IMR-90 (cell line): Measurements from ENCODE around the gene CYP4B1. TPM values are rescaled to one million over a fixed set of nuclear protein-coding genes. Genes with fewer than 3 reads are reported as not detected.

ENCODE experiments used
- ATAC-seq: fragments of 200-7000 bp; cut with Tn5 transposase; 2 replicates; pipeline ENCODE4 v1.9.1; 2020; ENCODE audit warnings: low read depth, mild to moderate bottlenecking, moderate library complexity
- BruUV-seq: library from RNA; stranded (reverse); fragments of 400-500 nt; replicated peaks from 2 replicates; lab custom pipeline; 2021; lab: Mats Ljungman, UMichigan
- CTCF ChIA-PET: fragments of 300-600 bp; formaldehyde crosslinking; extraction: SDS; loops from one replicate; lab custom pipeline; 2021; ENCODE audit warnings: antibody characterized with exemption; lab: Yijun Ruan, JAX
- POLR2A ChIA-PET: fragments of 300-600 bp; sonication (Branson Sonifier 250); formaldehyde crosslinking; loops from one replicate; lab custom pipeline; 2022; ENCODE audit warnings: antibody characterized with exemption; ENCODE audit not compliant: unreplicated experiment; lab: Charles Lee
- DNase-seq: peaks from one replicate; pipeline ENCODE4 v3.0.0; 2013
- H2AFZ ChIP-seq: replicated peaks from 2 replicates; pipeline ENCODE3; 2013; ENCODE audit warnings: low read length, mild to moderate bottlenecking; ENCODE audit not compliant: poor library complexity
- H2AK5ac ChIP-seq: 2 replicates; pipeline ENCODE4 v1.6.1; 2013; ENCODE audit warnings: low read depth, low read length, inconsistent platforms
- H2AK9ac ChIP-seq: replicated peaks from 2 replicates; pipeline ENCODE3; 2013; ENCODE audit warnings: mild to moderate bottlenecking, low read depth, low read length, moderate library complexity; ENCODE audit not compliant: poor library complexity
- H2BK120ac ChIP-seq: 2 replicates; pipeline ENCODE4 v1.6.1; 2013; ENCODE audit warnings: low read depth, low read length, inconsistent platforms
- H2BK15ac ChIP-seq: 3 replicates; pipeline ENCODE4 v1.6.1; 2013; ENCODE audit warnings: low read depth, low read length, inconsistent platforms
- H2BK20ac ChIP-seq: 2 replicates; pipeline ENCODE4 v1.6.1; 2013; ENCODE audit warnings: low read depth, mild to moderate bottlenecking, inconsistent platforms, low read length, moderate library complexity
- H2BK5ac ChIP-seq: 2 replicates; pipeline ENCODE4 v1.6.1; 2013; ENCODE audit warnings: mild to moderate bottlenecking, low read depth, low read length, inconsistent platforms; ENCODE audit not compliant: poor library complexity, severe bottlenecking
- H3K14ac ChIP-seq: replicated peaks from 2 replicates; pipeline ENCODE4 v1.6.1; 2013; ENCODE audit warnings: low read depth, low read length, inconsistent platforms
- H3K18ac ChIP-seq: 2 replicates; pipeline ENCODE4 v1.6.1; 2013; ENCODE audit warnings: low read depth, low read length, control low read depth
- H3K23ac ChIP-seq: 2 replicates; pipeline ENCODE4 v1.6.1; 2013; ENCODE audit warnings: low read depth, low read length, inconsistent platforms
- H3K27ac ChIP-seq: 2 replicates; pipeline ENCODE4 v1.5.1; 2013; ENCODE audit warnings: mild to moderate bottlenecking, control low read depth, low read length; ENCODE audit not compliant: insufficient read depth
- H3K27me3 ChIP-seq: 2 replicates; pipeline ENCODE4 v1.6.1; 2013; ENCODE audit warnings: low read length; ENCODE audit not compliant: control insufficient read depth, insufficient read depth
- H3K36me3 ChIP-seq: 2 replicates; pipeline ENCODE4 v1.6.1; 2013; ENCODE audit warnings: low read length, mixed read lengths; ENCODE audit not compliant: control insufficient read depth, insufficient read depth
- H3K4ac ChIP-seq: 2 replicates; pipeline ENCODE4 v1.6.1; 2013; ENCODE audit warnings: low read depth, low read length, inconsistent platforms
- H3K4me1 ChIP-seq: 2 replicates; pipeline ENCODE4 v1.6.1; 2013; ENCODE audit warnings: low read length, mixed read lengths; ENCODE audit not compliant: control insufficient read depth, insufficient read depth
- H3K4me2 ChIP-seq: 2 replicates; pipeline ENCODE4 v1.6.1; 2013; ENCODE audit warnings: low read depth, mild to moderate bottlenecking, control low read depth, low read length, moderate library complexity
- H3K4me3 ChIP-seq: 2 replicates; pipeline ENCODE4 v1.5.1; 2013; ENCODE audit warnings: low read depth, mild to moderate bottlenecking, control low read depth, low read length, moderate library complexity; ENCODE audit not compliant: insufficient read depth
- H3K56ac ChIP-seq: 2 replicates; pipeline ENCODE4 v1.6.1; 2013; ENCODE audit warnings: low read length, inconsistent platforms; ENCODE audit not compliant: insufficient read depth; ENCODE audit errors: extremely low read depth
- H3K79me1 ChIP-seq, 2 experiments: 2 replicates each; pipeline ENCODE4 v1.6.1; 2013; ENCODE audit warnings: low read length in 2 of 2, inconsistent platforms in 1 of 2, low read depth in 1 of 2
- H3K9ac ChIP-seq: 2 replicates; pipeline ENCODE4 v1.6.1; 2013; ENCODE audit warnings: low read depth, low read length, control low read depth
- H3K9me1 ChIP-seq: 2 replicates; pipeline ENCODE4 v1.6.1; 2013; ENCODE audit warnings: low read length, inconsistent platforms; ENCODE audit not compliant: insufficient read depth
- H3K9me3 ChIP-seq: 2 replicates; pipeline ENCODE4 v1.6.1; 2013; ENCODE audit warnings: low read length; ENCODE audit not compliant: control insufficient read depth, insufficient read depth
- H4K20me1 ChIP-seq: 2 replicates; pipeline ENCODE4 v1.6.1; 2013; ENCODE audit warnings: low read length, inconsistent platforms; ENCODE audit not compliant: insufficient read depth
- H4K5ac ChIP-seq: 2 replicates; pipeline ENCODE4 v1.6.1; 2013; ENCODE audit warnings: mild to moderate bottlenecking, low read depth, low read length, control low read depth
- H4K8ac ChIP-seq, 2 experiments: 2 replicates each; pipeline ENCODE4 v1.6.1; 2013; ENCODE audit warnings: low read depth in 2 of 2, low read length in 2 of 2, control low read depth in 1 of 2, inconsistent platforms in 1 of 2
- H4K91ac ChIP-seq: 2 replicates; pipeline ENCODE4 v1.6.1; 2013; ENCODE audit warnings: low read depth, low read length, inconsistent platforms; ENCODE audit not compliant: insufficient read depth
- BHLHE40 ChIP-seq: fragments of 150-350 bp; IDR thresholded peaks from 2 replicates; pipeline ENCODE4 v1.6.1; 2016; ENCODE audit warnings: mild to moderate bottlenecking, low read depth, low read length
- CEBPB ChIP-seq: IDR thresholded peaks from 2 replicates; pipeline ENCODE4 v1.6.1; 2012; ENCODE audit warnings: low read depth, low read length, improper control_type of control experiment
- CHD1 ChIP-seq: IDR thresholded peaks from 2 replicates; pipeline ENCODE4 v1.6.1; 2012; ENCODE audit warnings: low read depth, low read length, improper control_type of control experiment
- CTCF ChIP-seq: conservative IDR thresholded peaks from 2 replicates; pipeline ENCODE4 v1.5.1; 2012; ENCODE audit warnings: mild to moderate bottlenecking, low read depth, low read length, improper control_type of control experiment
- ELK1 ChIP-seq: fragments of 150-350 bp; IDR thresholded peaks from 2 replicates; pipeline ENCODE4 v1.6.1; 2016; ENCODE audit warnings: low read depth, mild to moderate bottlenecking, low read length, moderate library complexity, borderline replicate concordance
- MAFK ChIP-seq: IDR thresholded peaks from 2 replicates; pipeline ENCODE4 v1.6.1; 2012; ENCODE audit warnings: low read depth, low read length, improper control_type of control experiment
- MXI1 ChIP-seq: IDR thresholded peaks from 2 replicates; pipeline ENCODE4 v1.6.1; 2012; ENCODE audit warnings: low read depth, mild to moderate bottlenecking, low read length, moderate library complexity, borderline replicate concordance
- NFE2L2 ChIP-seq: fragments of 150-350 bp; IDR thresholded peaks from 2 replicates; pipeline ENCODE4 v1.6.1; 2016; ENCODE audit warnings: low read depth, mild to moderate bottlenecking, low read length
- POLR2A ChIP-seq: IDR thresholded peaks from 2 replicates; pipeline ENCODE4 v1.6.1; 2012; ENCODE audit warnings: mild to moderate bottlenecking, low read depth, low read length
- RAD21 ChIP-seq: IDR thresholded peaks from 2 replicates; pipeline ENCODE4 v1.6.1; 2012; ENCODE audit warnings: low read length, improper control_type of control experiment
- RCOR1 ChIP-seq: IDR thresholded peaks from 2 replicates; pipeline ENCODE4 v1.6.1; 2012; ENCODE audit warnings: mild to moderate bottlenecking, low read length, improper control_type of control experiment; ENCODE audit not compliant: insufficient replicate concordance
- RFX5 ChIP-seq: IDR thresholded peaks from 2 replicates; pipeline ENCODE4 v1.8.0; 2012; ENCODE audit warnings: low read depth, mild to moderate bottlenecking, low read length, moderate library complexity
- SMC3 ChIP-seq: fragments of 150-350 bp; IDR thresholded peaks from 2 replicates; pipeline ENCODE4 v1.6.1; 2016; ENCODE audit warnings: low read depth, mild to moderate bottlenecking, antibody characterized with exemption, low read length, moderate library complexity
- USF2 ChIP-seq: fragments of 150-350 bp; IDR thresholded peaks from 2 replicates; pipeline ENCODE4 v1.6.1; 2017; ENCODE audit warnings: mild to moderate bottlenecking, antibody characterized with exemption, low read length, low read depth
- dilution Hi-C: fragments of 300-500 bp; cut with HindIII; formaldehyde crosslinking; loops from one replicate; pipeline ENCODE4 v1.14.3; 2018; ENCODE audit warnings: low sequenced_read_pairs; ENCODE audit not compliant: unreplicated experiment
- in situ Hi-C: fragments of 300-500 bp; cut with MboI; formaldehyde crosslinking; loops from 3 replicates; pipeline ENCODE4 v1.14.3; 2019; ENCODE audit warnings: low sequenced_read_pairs, inconsistent platforms, mixed read lengths
- intact Hi-C: fragments of 100-400 bp; cut with micrococcal nuclease; formaldehyde crosslinking; loops from 2 replicates; pipeline ENCODE4 v1.10.0; 2022
- polyA plus RNA-seq, 3 experiments: library from polyadenylated mRNA; depleted of rRNA; stranded (reverse); fragments of >200 nt; gene quantifications; 2 replicates each; pipeline ENCODE4 v1.2.3, GENCODE V29; 2012; ENCODE audit warnings: low replicate concordance in 1 of 3
- total RNA-seq: library from RNA; depleted of rRNA; stranded (reverse); fragments of >200 nt; gene quantifications from 2 replicates; pipeline ENCODE4 v1.2.3, GENCODE V29; 2012

CYP4B1 gene
- total and polyA plus RNA-seq, 2 of the 4 experiments (the other 2 are of a cell fraction): not detected

- Histone ChIP-seq H2BK5ac (no peak overlapping the region), H3K9me1 (no peaks in the 10 kb centered on the region), H3K4me3 (no peak overlapping the region), H3K4me1 (no peaks in the 10 kb centered on the region), H4K20me1 (no peaks in the 10 kb centered on the region), H3K27me3 (no peaks in the 10 kb centered on the region), H4K8ac (no peak overlapping the region), H4K91ac (no peak overlapping the region), H3K4ac (no peak overlapping the region), H4K5ac (no peak overlapping the region), H2AK5ac (no peak overlapping the region), H2BK120ac (no peak overlapping the region), H3K79me1 (no peaks in the 10 kb centered on the region), H2AK9ac (no peak overlapping the region), H3K14ac (no peak overlapping the region), H3K36me3 (no peaks in the 10 kb centered on the region), H3K9me3 (no peaks in the 10 kb centered on the region), H2BK20ac (no peak overlapping the region), H3K4me2 (no peak overlapping the region), H3K27ac (no peak overlapping the region), H3K18ac (no peak overlapping the region), H2BK15ac (no peak overlapping the region), H3K9ac (no peak overlapping the region), H3K23ac (no peak overlapping the region), H2AFZ (no peak overlapping the region), H3K56ac (no peak overlapping the region)
- no peak for DNase-seq
- dilution Hi-C loops (no loop called here), in situ Hi-C loops (no loop called here), intact Hi-C loops (no loop called here)
- ATAC-seq: no peak
- no peak for TF ChIP-seq CTCF
- no peak for TF ChIP-seq NFE2L2
- TF ChIP-seq RCOR1: no peak
- TF ChIP-seq CEBPB: no peak
- TF ChIP-seq MXI1: no peak
- no peak for TF ChIP-seq BHLHE40
- no peak for TF ChIP-seq RFX5
- TF ChIP-seq USF2: no peak
- TF ChIP-seq SMC3: no peak
- TF ChIP-seq POLR2A: no peak
- TF ChIP-seq CHD1: no peak
- no peak for TF ChIP-seq MAFK
- TF ChIP-seq RAD21: no peak
- TF ChIP-seq ELK1: no peak
- ChIA-PET CTCF (no interaction called here), POLR2A (no interaction called here)
- no TSS peak for BruUV-seq
These were observed 37.1 kb upstream of the CYP4B1 start for GRCh38 chr1:46761740-46762139.
